GM21360 (cell line): ENCODE data around the gene SV2A.

Experiments used
- ATAC-seq: cut with Tn5 transposase; IDR thresholded peaks from one replicate; pipeline ENCODE4 v1.9.1; 2021; ENCODE audit warnings: mild to moderate bottlenecking, moderate library complexity; ENCODE audit not compliant: unreplicated experiment

The SV2A gene

GRCh38 chr1:149931212-149931790 is 13.7 kb upstream of the SV2A start:
- no peak for ATAC-seq

GRCh38 chr1:149929856-149930255 is 12.2 kb upstream of the SV2A start:
- no peak for ATAC-seq

- no peak for ATAC-seq
Observed at GRCh38 chr1:149928401-149928724, 10.7 kb upstream of the SV2A start.

- ATAC-seq: peak; percentile 85
Observed at GRCh38 chr1:149927563-149928400, 10.1 kb upstream of the SV2A start, which contains the start of gene SF3B4. Gene SF3B4, minus strand, starts transcription at chr1:149927803. Its CDS starts 44 bp downstream, at chr1:149927759.

DNA sequence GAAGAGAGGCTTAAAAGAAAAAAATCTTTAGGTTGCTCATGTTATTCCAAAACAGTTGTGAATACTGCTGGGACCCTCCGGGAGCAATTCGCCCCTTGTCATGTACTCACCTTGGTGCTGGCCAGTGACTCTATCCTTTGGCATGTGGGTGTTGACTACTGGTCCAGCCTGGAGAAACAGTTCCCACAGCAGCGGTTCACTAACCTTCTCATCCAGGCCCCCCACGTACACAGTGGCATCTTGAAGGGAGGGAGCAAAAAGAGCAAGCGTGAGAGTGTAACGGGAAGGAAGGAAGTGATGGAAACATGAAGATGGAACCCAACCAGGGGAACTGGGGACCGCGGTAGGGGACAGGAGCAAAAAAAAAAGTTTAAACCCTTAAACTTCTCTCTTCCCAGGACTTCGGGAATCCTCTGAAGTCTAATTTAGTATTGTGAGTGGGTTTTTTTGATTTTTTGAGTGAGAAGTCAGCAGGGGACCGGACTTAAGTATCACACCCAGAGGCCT is 9.5 kb upstream of the SV2A start:
- no peak for ATAC-seq

DNA sequence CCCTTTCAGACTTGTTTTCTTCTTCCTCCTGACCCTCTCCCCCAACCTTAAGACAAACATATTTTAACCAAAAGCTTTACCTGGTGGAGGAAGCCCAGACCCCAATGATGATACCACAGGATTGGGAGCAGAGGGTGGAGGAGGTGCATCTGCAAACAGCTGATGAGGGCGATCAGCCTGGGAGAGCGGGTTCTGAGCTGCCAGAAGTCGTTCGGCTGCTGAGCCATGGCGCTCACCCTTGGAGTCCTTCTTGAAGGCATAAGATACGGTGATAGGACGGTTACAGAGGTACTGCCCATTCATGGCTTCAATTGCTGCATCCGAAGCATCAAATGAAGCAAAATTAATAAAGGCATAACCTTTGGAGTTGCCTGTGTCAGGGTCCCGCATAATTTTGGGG is 8.7 kb upstream of the SV2A start:
- ATAC-seq: no peak

DNA sequence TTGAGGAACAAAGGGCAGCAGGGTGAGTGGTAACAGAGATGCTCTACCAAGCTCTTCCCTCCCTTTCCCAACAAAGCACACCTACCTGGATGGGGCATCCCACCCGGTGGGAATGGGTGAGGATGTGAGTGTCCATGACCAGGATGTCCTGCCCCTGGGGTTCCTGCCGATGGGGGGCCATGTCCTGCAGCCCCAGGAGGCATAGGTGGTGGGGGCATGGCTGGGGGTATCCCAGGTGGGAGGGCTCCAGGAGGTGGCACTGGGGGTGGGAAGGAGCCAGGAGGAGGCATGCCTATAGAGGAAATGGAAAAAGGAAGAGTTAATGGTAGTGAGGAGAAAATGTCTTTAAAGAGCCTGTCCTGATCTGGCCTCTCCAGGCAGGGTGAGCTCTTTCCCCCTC is 8.1 kb upstream of the SV2A start:
- no peak for ATAC-seq

DNA sequence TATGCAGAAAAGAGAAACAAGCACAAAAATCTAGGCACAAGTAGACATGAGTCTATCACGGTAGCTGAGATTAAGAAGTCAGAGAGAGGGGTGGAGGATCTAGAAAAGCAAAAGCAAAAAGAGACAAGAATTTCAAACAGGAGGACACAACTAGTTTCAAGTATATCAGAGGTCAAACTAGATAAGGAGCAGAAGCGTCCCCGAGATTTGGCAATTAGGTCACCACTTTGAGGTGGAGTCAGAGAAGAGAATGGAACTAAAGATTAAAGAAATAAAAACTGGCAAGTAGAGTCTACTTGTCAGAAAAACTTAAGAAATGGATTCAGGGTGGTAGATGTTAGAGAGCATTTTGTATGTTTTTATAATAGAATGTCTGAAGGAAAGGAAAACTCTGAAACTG is 7.7 kb upstream of the SV2A start:
- ATAC-seq: no peak

DNA sequence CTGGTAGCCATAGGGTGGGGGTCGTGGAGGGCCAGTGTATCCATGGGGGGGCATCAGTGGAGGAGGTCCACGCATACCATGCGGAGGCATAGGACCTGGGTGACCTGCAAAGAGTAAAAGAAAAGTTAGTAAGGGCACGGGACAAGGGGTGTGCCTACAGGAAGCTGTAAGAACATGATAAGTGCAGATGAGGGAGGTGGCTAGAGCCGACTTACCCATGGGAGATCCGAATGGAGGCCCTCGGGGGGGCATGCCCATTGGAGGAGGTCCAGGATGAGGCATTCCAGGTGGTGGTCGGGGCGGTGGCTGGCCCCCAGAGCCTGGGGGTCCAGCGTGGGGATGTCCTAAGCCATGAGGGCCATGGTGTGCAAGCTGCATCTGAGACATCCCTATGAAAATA is 6.0 kb upstream of the SV2A start:
- ATAC-seq: no peak

DNA sequence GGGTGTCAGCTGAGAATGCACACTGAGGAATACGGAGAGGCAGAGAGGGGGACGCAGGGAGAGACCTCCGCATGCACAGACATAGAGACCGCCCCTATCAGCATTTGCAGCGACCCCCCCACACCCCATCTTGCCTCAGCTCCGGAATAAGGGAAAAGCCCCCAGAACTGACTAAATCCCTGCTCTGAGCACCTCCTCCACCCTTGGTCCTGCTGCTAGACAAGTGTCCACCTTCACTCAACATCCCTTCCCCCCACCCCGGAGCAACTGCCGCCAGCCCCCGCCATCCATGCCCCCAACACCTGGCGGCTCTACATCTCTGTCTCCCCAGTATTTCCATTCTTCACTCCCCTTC is 769 bp downstream of the SV2A start:
- no peak for ATAC-seq

DNA sequence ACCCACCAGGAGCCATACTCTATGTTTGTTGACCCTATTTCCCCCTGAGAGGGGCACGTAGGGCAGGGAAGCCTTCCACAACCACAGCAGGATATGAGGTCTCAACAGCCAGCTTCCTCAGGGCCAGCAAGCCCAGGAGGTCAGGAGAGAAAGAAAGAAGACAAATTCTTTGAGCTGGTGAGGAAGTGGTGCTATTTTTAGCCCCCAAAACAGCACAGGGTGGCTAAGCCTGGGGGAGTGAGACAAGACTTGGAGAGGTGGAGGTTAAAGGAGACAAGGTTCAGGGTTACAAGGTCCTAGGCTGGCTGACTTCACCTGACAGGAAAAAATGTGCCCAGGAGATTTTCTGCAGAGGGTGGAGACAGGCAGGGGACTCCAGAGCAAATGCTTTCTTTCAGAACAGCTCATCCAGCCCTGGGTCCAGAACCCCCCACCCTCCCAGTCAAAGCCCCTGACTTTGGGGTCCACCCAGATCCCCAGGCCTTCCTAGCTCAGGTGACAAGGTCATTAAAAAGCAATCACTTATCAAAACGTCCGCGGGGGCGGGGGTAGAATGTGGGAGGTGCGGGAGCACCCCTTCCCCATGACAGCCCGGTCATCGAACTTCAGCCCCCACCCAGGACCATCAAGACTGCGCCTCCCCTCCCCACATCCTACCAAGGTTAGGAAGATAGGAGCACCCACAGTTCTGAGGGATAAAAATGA is 1.3 kb downstream of the SV2A start:
- no peak for ATAC-seq

- ATAC-seq: no peak
Observed at GRCh38 chr1:149915429-149916192, 2.0 kb downstream of the SV2A start.

- no peak for ATAC-seq
Observed at GRCh38 chr1:149914545-149914944, 3.1 kb downstream of the SV2A start.

- ATAC-seq: no peak
Observed at GRCh38 chr1:149906570-149907075, 11.0 kb downstream of the SV2A start.

GRCh38 chr1:149903836-149904491 is 13.7 kb downstream of the SV2A start:
- ATAC-seq: no peak

- peak; percentile 89 for ATAC-seq
Observed at GRCh38 chr1:149899460-149900284, 18.0 kb downstream of the SV2A start, which contains the start of gene BOLA1. Gene BOLA1, plus strand, starts transcription at chr1:149899568. Its CDS starts 492 bp downstream, at chr1:149900060.

DNA sequence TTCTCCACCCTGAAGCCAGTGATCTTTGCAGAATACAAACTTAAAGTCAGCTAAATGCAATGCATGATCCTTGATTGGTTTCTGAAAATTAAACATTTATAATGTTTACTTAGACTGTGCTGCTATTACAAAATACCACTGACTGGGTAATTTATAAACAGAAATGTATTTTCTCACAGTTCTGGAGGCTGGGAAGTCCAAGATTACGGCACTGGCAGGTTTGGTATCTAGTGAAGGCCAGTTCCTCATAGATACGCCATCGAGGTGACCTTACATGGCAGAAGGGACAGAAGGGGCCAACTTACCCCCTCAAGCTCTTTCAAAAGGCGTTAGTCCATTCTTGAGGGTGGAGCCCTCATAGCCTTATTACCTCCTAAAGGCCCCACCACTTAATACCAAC is 21.1 kb downstream of the SV2A start:
- no peak for ATAC-seq

DNA sequence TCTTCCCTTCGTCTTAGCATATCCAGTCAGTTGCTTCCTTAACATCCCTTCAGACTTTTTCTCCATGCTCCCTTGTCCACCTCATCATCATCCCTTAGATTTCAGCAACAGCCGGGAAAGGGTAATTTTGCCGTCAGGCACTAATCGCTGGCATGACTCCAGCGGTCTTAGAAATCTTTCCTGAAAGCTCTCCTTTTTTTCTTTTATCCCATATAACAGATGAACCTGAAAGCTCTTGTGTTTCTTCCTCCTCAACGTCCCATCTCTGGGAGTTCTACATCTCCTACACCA is 28.7 kb downstream of the SV2A start:
- no peak for ATAC-seq

GRCh38 chr1:149888247-149888998 is 29.2 kb downstream of the SV2A start:
- peak; percentile 24 for ATAC-seq
